ENCODE results near the gene HTRA3.

- TF ChIP-seq CEBPB (IDR thresholded peaks at IDR 0.05; ENCODE audit: low read depth, low read length) (no peak), RFX5 (IDR thresholded peaks at IDR 0.05; ENCODE audit: borderline replicate concordance, low read depth, low read length) (no peak), CTCF (IDR thresholded peaks at IDR 0.05; ENCODE audit: control extremely low read depth in 1 of 3, insufficient read depth in 1 of 3, low read depth in 1 of 3, low read length in 3 of 3) (no peak), POLR2A (IDR thresholded peaks at IDR 0.05; ENCODE audit: control extremely low read depth in 1 of 2, low read depth in 2 of 2, low read length in 2 of 2) (no peak), RAD21 (IDR thresholded peaks at IDR 0.05 in 1 of 2, conservative IDR thresholded peaks at IDR 0.05 in 1 of 2; ENCODE audit: low read depth in 2 of 2, low read length in 2 of 2) (no peak), FOSL1 (IDR thresholded peaks at IDR 0.05; ENCODE audit: insufficient read depth, low read depth, low read length) (no peak), TAF1 (IDR thresholded peaks at IDR 0.05; ENCODE audit: low read depth, low read length) (no peak), EGR1 (IDR thresholded peaks at IDR 0.05; ENCODE audit: borderline replicate concordance, low read depth, low read length) (no peak), GABPA (IDR thresholded peaks at IDR 0.05; ENCODE audit: borderline replicate concordance, insufficient read depth, low read length) (no peak), CREB1 (IDR thresholded peaks at IDR 0.05) (no peak)
Observed at GRCh38 chr4:8293131-8293975, 23.8 kb downstream of the HTRA3 start.

Data from H1 (cell line).